HG03521 (cell line): Measurements from ENCODE around the gene ORMDL3.
"Not testable (repeated sequence)": the region's sequence is repeated elsewhere in the genome, so short reads cannot be mapped to it uniquely, and the experiment has no call there.

Source experiments
- ATAC-seq: cut with Tn5 transposase; IDR thresholded peaks from one replicate; pipeline ENCODE4 v1.9.1; 2021; ENCODE audit warnings: mild to moderate bottlenecking, moderate library complexity; ENCODE audit not compliant: unreplicated experiment

Gene ORMDL3

GRCh38 chr17:39950871-39951348 is 23.5 kb upstream of the ORMDL3 start:
- no peak for ATAC-seq

- no peak for ATAC-seq
Observed at GRCh38 chr17:39949028-39949427, 21.6 kb upstream of the ORMDL3 start.

- not testable (repeated sequence) for ATAC-seq
Observed at GRCh38 chr17:39948489-39948828, 21.1 kb upstream of the ORMDL3 start.

DNA sequence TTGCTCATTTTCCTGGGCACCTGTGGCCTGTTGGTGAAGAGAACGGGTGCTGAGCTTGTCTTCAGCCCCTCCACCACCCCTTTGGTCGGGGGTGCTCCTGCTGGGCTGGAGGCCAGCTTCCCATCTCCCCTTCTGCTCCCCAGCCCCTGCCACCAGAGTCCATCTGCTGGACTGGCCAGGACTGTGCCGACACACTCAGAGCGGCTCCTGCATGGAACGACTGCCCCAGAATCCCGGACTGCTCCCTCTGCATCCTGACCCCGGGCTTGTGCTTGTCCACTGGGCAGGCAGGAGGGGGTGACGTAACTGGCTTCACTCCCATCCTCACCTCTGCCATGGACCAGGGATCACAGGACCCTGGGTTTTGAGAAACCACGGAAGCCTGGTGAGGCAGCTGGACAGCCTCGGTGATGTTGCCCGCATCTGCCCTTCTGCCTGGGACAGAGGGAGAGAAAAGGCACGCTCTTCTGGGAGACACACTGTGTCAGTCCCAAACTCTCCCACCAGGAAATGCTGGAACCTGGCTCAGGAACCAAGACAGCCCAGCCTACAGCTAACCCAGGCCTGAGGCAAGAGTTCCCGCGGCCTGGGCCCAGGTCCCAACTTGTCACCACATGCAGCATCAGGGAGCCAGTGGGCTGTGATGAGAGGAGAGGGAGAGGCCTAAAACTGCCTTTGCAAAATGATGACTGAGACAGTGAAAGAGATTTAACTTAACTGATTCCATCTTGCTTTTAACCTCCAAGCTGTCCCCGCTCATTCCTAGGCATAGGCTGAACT is 19.3 kb upstream of the ORMDL3 start:
- ATAC-seq = no peak

DNA sequence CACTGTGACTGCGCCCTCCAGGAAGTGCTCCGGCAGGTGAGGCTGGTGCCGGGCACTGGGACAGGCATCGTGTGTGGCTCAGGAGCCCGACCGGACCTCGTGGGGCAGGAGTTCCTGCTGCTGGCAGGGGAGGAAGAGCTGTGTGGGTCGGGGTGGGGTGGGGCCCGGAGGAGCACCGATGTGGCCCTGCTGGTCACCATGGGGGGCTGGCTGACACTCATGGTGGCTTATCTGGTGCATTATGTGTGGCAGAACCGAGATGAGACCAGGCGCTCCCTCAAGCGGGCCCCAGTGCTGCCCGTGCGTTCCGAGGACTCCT is 17.0 kb upstream of the ORMDL3 start:
- ATAC-seq = no peak

GRCh38 chr17:39943702-39944392 is 16.4 kb upstream of the ORMDL3 start:
- ATAC-seq = no peak

GRCh38 chr17:39939588-39940419 is 12.4 kb upstream of the ORMDL3 start:
- ATAC-seq = no peak

- no peak for ATAC-seq
Observed at GRCh38 chr17:39939106-39939505, 11.7 kb upstream of the ORMDL3 start.

DNA sequence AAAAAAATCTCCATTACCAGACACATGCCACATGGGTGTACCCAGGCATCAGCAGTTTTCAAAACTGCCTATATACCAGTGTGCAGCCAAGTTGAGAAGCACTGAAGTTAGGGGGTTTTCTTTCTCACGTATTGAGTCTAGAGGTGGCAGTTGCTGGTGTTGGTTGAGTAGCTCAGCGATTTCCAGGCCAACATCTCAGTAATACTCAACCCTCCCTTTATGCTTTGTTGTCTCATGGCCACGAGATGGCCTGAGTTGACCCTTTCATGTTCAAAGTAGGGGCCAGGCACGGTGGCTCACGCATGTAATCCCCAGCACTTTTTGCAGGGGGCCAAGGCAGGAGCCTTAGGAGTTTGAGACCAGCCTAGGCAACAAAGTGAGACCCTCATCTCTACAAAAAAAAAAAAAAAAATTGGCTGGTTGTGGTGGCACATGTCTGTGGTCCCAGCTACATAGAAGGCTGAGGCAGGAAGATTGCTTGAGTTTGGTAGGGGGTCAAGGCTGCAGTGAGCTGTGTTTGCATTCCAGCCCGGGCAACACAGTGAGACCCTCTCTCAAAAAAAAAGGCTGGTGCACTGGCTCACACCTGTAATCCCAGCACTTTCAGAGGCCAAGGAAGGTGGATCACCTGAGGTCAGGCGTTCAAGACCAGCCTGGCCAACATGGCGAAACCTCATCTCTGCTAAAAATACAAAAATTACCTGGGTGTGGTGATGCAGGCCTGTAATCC is 10.9 kb upstream of the ORMDL3 start:
- no peak for ATAC-seq

- no peak for ATAC-seq
Observed at GRCh38 chr17:39937447-39937846, 10.0 kb upstream of the ORMDL3 start.

DNA sequence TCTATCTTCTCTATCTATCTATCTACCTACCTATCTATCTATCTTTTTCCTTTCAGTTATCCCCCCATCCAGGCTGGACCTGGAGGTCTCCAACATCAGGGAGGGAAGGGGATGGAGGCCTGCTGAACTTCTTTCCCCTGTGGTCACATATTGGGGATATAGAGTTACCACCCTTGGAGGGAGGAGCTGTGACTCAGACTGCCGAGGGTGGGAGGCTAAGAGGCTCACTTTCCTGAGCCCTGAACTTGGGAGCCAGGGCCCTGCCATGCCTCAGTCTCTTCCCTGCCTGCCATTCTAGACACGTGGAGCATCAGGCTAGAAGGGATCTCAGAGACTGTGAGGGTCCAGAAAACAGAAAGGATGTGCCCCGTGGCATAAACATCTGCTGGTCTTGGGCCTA is 8.5 kb upstream of the ORMDL3 start:
- no peak for ATAC-seq

DNA sequence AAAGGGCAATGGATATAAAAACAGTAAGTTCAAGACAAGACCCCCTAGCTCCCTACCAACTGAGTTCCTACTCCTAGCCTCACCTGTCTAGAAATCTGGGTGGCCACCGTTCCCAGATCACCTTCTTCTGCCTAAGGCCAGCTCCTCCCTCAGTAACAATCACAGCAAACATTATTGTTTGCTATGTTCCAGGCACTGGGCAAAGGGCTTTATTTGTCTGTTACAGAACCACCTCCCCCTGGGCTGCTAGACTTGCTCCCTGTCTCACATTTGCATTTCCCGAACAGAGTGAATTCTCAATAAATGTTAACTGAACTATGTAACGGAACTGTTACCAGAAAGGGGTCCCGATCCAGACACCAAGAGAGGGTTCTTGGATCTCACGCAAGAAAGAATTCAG is 6.9 kb upstream of the ORMDL3 start:
- no peak for ATAC-seq

DNA sequence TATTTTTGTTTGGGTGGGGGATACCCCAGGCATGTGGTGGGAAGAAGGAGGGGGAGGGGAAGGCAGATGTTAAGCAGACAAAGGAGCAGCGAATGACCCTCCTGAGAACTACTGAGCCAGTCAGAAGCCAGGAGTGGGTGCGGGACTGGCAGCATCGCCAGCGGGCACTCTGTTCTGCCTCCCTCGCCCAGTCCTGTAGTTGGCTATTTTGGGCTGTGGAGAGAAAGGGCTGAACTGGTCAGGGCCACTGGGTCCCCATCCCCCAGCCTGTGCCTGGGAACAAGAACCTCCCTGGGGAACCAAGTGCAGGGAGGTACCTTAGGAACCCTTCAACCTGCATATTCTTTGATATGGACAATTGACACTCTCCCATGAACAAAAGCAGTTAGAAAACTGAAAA is 6.5 kb upstream of the ORMDL3 start:
- ATAC-seq = no peak

- no peak for ATAC-seq
Observed at GRCh38 chr17:39929646-39930407, 2.4 kb upstream of the ORMDL3 start.

DNA sequence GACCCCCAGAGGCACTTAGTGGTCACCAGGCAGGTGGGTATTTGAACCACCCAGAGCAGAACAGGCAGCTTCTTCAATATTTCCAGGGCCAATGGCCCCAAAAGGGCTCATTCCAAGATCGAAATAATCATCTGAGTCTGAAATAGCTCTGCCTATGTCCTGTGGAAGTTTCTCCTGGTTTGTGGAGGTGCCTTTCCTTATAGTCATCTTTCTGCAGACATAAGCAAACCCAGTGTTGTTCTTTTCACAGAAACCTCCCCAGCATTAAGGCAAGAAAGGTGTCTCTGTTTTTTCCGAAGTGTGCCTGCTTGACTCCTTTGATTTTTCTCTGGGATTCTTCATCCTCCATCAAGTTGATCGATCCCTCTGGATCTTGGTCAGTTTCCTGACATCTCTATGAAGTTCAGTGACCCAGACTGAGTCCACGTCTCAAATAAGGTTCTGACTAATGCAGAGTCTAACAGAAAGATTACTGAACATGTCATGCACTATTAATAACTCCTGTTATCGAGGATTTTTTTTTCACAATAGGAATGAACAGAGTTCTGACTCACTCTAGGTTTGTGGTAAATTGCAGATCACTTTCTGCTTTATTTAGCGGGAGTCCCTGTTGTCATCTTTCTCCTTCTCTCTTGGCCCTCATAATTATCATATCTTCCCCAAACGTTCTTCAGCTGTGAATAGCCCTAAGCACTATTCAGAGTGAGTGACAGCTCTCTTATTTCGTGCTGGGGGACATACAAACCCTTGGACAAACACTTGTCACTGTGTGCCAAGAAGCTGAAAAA is 1.7 kb upstream of the ORMDL3 start:
- ATAC-seq = no peak

DNA sequence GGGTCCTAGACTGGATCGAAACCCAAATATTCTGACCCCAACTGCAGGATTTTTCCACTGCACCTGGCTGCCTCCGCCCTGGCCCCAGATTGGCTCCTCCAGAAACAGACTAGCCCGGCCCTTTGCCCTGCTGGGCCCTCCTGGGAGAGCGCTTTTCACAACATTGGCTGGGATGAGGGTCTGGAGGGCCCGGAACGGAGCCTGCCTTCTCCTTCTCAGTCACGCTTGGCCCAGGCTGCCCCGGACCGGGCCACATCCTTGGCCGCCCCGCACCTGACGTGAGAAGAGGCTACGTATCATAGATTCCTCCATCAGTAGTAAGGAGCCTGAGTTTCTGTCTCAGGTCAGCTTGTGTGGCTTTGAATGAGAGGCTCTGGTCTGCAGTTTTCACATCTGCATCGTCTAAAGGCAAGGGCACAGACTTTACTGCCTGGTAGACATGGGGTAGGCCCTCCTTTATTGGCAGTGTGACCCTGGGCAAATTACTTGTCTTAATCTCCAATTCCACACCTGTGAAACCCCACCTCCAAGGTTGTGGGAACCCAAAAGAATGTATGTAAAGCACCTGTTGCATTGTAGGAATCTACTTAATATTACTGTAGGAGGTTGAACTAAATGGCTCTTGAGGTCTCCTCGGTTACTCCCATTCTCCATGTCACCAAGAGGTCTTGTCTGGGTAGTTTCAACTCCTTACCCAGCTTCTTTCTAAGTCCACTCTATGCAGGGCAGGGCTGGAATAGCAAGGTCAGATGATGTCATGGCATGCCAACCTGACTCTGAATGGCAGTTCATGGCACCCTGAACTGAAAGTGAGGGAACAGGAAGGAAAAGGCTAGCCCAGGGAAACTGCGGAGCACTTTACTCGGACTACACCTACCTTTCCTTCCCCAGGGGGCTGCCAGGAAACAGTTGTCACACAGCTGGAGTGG is 792 bp upstream of the ORMDL3 start:
- ATAC-seq = peak; percentile 9

DNA sequence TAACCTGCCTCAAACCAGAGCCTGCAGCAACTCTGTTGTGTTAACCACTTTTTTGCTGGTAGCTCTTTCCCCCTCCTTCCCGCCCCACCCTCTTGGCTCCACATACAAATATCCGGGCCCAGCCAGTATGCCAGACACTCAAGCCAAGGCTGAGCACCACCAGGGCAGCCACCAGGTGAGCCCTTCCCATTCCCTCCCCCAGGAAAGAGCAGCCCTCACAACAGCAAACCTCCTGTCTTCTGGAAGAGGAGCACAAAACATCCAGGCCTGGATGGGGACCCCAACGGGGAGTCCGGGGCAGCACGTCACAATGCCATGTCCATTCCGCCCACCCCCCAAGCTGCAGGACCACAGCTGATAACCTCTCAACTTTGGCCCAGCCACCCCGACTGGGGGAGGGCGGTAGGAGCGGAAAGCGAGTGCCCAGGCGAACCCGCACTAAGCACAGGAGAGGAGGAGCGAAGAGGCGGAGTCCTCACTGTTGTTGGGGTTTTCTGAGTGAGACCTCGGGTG is 757 bp downstream of the ORMDL3 start:
- ATAC-seq = peak; percentile 30

- ATAC-seq = no peak
Observed at GRCh38 chr17:39926135-39926587, 1.2 kb downstream of the ORMDL3 start.
